RWPE1 (cell line): ENCODE results near the gene ASCC2.
"Not testable (repeated sequence)": the region's sequence is repeated elsewhere in the genome, so short reads cannot be mapped to it uniquely, and the experiment has no call there.

ENCODE experiments used
- CTCF ChIA-PET: fragments of 350-600 bp; sonication (Branson Sonifier 250); formaldehyde crosslinking; extraction: SDS; loops from one replicate; lab custom pipeline; 2021; lab: Yijun Ruan, JAX
- POLR2A ChIA-PET: fragments of 400-600 bp; formaldehyde crosslinking; extraction: SDS; loops from one replicate; lab custom pipeline; 2020; ENCODE audit warnings: antibody characterized with exemption; ENCODE audit not compliant: low non-redundant PET; lab: Yijun Ruan, JAX
- DNase-seq: peaks from one replicate; pipeline ENCODE4 v3.0.0; 2012; ENCODE audit warnings: low spot score
- H3K27ac ChIP-seq: fragments of 450-650 bp; 2 replicates; pipeline ENCODE4 v1.5.1; 2017
- CTCF ChIP-seq: fragments of 450-650 bp; conservative IDR thresholded peaks from 2 replicates; pipeline ENCODE4 v1.5.1; 2017; ENCODE audit warnings: low read depth, mild to moderate bottlenecking

ASCC2 gene

GRCh38 chr22:29871684-29872083 is 33.6 kb upstream of the ASCC2 start:
- POLR2A ChIA-PET: no interaction called here
- DNase-seq: no peak
- no peak for TF ChIP-seq CTCF
- CTCF ChIA-PET: no interaction called here
- H3K27ac ChIP-seq: no peak overlapping the region

- CTCF ChIA-PET: interaction anchor here (0.6 kb wide), 1 partner anchor 39 kb away, joined by 4 read pairs; no protein-coding TSS in a partner anchor
- TF ChIP-seq CTCF: no peak
- POLR2A ChIA-PET: no interaction called here
- H3K27ac ChIP-seq: peak overlapping the region; percentile 72
- DNase-seq: peak; percentile 41
These were observed 32.5 kb upstream of the ASCC2 start for GRCh38 chr22:29870574-29870973.

GRCh38 chr22:29867851-29868250 is 29.8 kb upstream of the ASCC2 start:
- CTCF ChIA-PET: no interaction called here
- no peak overlapping the region for H3K27ac ChIP-seq
- DNase-seq: no peak
- POLR2A ChIA-PET: no interaction called here
- no peak for TF ChIP-seq CTCF

GRCh38 chr22:29867260-29867659 is 29.2 kb upstream of the ASCC2 start:
- no peak overlapping the region for H3K27ac ChIP-seq
- POLR2A ChIA-PET: no interaction called here
- DNase-seq: no peak
- no peak for TF ChIP-seq CTCF
- CTCF ChIA-PET: no interaction called here

- CTCF ChIA-PET: interaction anchor here (0.5 kb wide), 1 partner anchor 202 kb away, joined by 5 read pairs; no protein-coding TSS in a partner anchor
- POLR2A ChIA-PET, DNase-seq, H3K27ac ChIP-seq: not testable (repeated sequence)
These were observed 27.5 kb upstream of the ASCC2 start for GRCh38 chr22:29865572-29865971.

GRCh38 chr22:29861672-29862297 is 23.7 kb upstream of the ASCC2 start:
- ChIA-PET CTCF (interaction anchor here (0.8 kb wide), 1 partner anchor 12 kb away, joined by 3 read pairs; no protein-coding TSS in a partner anchor), POLR2A (no interaction called here)
- no peak for DNase-seq
- H3K27ac ChIP-seq: no peak overlapping the region
- TF ChIP-seq CTCF: no peak

GRCh38 chr22:29860006-29860766 is 22.1 kb upstream of the ASCC2 start:
- CTCF ChIA-PET: no interaction called here
- no peak overlapping the region for H3K27ac ChIP-seq
- POLR2A ChIA-PET: no interaction called here
- DNase-seq: no peak
- TF ChIP-seq CTCF: no peak

GRCh38 chr22:29859030-29859429 is 21.0 kb upstream of the ASCC2 start:
- DNase-seq, H3K27ac ChIP-seq, POLR2A ChIA-PET: not testable (repeated sequence)
- CTCF ChIA-PET: interaction anchor here (0.7 kb wide), 1 partner anchor 13 kb away, joined by 7 read pairs; no protein-coding TSS in a partner anchor
